IPS-NIHi7 (cell line): ENCODE measurements around the gene EIF3L.

ENCODE experiments used
- DNase-seq: peaks from one replicate; pipeline ENCODE4 v3.0.0; 2012; ENCODE audit warnings: mixed read lengths; ENCODE audit errors: extremely low spot score

Gene EIF3L

GRCh38 chr22:37926771-37927636, 77.8 kb downstream of the EIF3L start:
- DNase-seq = no peak

- DNase-seq = no peak
These were observed 78.4 kb downstream of the EIF3L start for GRCh38 chr22:37927637-37927936.

GRCh38 chr22:37929390-37929789, 80.2 kb downstream of the EIF3L start:
- no peak for DNase-seq

GRCh38 chr22:37930270-37930951, 81.2 kb downstream of the EIF3L start:
- peak; percentile 64 for DNase-seq

DNA sequence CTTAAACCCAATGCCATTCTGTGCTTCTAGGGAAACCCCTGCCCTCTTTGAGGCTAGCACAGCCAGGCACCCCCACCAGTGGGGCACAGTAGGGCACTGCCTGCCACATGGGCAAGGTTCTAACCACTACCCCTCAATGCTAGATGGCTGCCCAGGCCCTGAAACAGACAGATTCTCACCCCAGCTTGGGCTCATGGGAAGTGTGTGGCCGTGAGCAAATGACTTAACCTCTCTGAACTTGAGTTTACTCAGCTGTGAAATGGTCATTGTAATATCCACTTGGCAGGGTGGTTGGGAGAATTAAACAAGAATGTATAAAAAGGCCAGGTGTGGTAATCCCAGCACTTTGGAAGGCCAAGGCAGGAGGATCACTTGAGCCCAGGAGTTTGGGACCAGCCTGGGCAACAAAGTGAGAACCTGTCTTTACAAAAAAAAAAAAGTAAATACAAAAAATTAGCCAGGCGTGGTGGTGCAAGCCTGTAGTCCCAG, 81.8 kb downstream of the EIF3L start:
- DNase-seq = no peak

DNA sequence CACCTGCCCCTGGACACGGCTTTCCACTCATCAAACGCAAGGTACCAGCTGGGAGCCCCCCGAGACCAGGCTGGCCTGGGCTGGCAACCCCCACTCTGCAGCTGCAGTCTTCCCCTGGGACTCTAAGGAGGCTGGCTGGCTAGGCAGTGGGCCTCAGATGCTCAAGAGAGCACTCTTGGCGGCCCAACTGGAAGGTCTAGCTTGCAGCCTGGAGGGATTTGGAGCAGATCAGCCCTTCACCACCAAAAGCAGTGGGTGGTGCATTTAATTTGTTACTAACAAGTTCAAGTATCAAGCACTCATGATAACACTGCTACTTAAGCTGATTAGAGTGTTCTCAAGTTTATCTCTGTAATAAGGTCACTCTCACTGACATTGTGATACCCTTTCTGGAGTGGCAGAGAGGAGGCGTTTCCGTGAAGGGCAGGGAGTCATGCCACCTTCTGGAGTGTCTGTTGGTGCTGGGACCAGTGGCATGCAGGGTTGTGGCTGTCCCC, 82.7 kb downstream of the EIF3L start:
- DNase-seq = no peak

DNA sequence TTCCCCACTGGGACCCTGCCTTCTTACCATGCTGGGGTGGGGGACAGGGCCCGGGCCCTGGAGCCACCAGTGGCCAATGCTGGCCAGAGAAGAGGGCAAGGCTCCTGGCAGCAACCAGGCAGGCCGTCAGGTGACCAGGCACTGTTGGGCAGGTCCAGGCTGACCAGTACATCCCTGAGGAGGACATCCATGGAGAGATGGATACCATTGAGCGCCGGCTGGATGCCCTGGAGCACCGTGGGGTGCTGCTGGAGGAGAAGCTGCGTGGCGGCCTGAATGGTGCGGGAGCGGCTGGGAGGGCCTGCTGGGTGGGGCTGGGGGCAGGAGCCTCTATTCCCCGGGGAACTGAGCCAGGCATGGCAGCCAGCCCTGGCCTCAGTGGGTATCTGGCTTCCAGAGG, 83.2 kb downstream of the EIF3L start:
- DNase-seq = no peak

GRCh38 chr22:37932821-37933578, 83.8 kb downstream of the EIF3L start:
- no peak for DNase-seq

- peak; percentile 98 for DNase-seq
These were observed 84.6 kb downstream of the EIF3L start for GRCh38 chr22:37933711-37934376.
